Uterus (tissue), 4 donors: ENCODE data around the gene WBP2. TPM values are rescaled to one million over a fixed set of nuclear protein-coding genes. Genes with fewer than 3 reads are reported as not detected.

Experiments used
- DNase-seq, 2 donors: peaks; one replicate each; pipeline ENCODE4 v3.0.0-alpha.2; 2019 to 2020
- H3K27ac ChIP-seq, 2 donors: fragments of 200-600 bp; sonication (generic); 1 replicate in 1 of 2; 2 replicates in 1 of 2; pipeline ENCODE4 v1.5.1; 2016 to 2018
- H3K27me3 ChIP-seq, 2 donors: fragments of 200-600 bp; sonication (generic); one replicate each; pipeline ENCODE4 v1.5.1; 2018 to 2019; ENCODE audit warnings: control low read depth in 1 of 2
- H3K36me3 ChIP-seq, 2 donors: fragments of 200-600 bp; sonication (generic); one replicate each; pipeline ENCODE4 v1.5.1; 2019; ENCODE audit warnings: control low read depth in 1 of 2
- H3K4me1 ChIP-seq, 2 donors: fragments of 200-600 bp; sonication (generic); one replicate each; pipeline ENCODE4 v1.5.1; 2018 to 2019; ENCODE audit warnings: control low read depth in 1 of 2
- H3K4me3 ChIP-seq, 2 donors: fragments of 200-600 bp; sonication (generic); 1 replicate in 1 of 2; 2 replicates in 1 of 2; pipeline ENCODE4 v1.5.1; 2018 to 2019; ENCODE audit warnings: mild to moderate bottlenecking in 1 of 2
- H3K9me3 ChIP-seq, 2 donors: fragments of 200-600 bp; sonication (generic); one replicate each; pipeline ENCODE4 v1.5.1; 2019; ENCODE audit warnings: control low read depth in 1 of 2
- POLR2A ChIP-seq, 2 donors: fragments of 450-650 bp; IDR thresholded peaks; one replicate each; pipeline ENCODE4 v1.6.1; 2016; ENCODE audit warnings: antibody characterized with exemption in 2 of 2, mild to moderate bottlenecking in 1 of 2, moderate library complexity in 1 of 2
- intact Hi-C: fragments of 100-400 bp; cut with DNase I; formaldehyde crosslinking; loops from one replicate; pipeline ENCODE4 v1.15.1; 2023; ENCODE audit warnings: low total_unique reads
- total RNA-seq, 4 donors: library from RNA; depleted of rRNA in 3 of 4; stranded (reverse); fragments of >200 nt in 3 of 4; gene quantifications; one replicate each; pipeline versions ENCODE4 v1.1.0 to v1.2.4, GENCODE V29; 2014 to 2023
- TF ChIP-seq, protein P1 (sequence below), 4 experiments: fragments of 200-600 bp in 2 of 4; fragments of 450-650 bp in 2 of 4; sonication (generic) in 2 of 4; IDR thresholded peaks; one replicate each; pipeline ENCODE4 v1.5.1; 2016 to 2019; ENCODE audit warnings: antibody characterized with exemption in 4 of 4, mild to moderate bottlenecking in 2 of 4, moderate library complexity in 1 of 4
- donor health status: DM: yes; HTN: yes; CAD: no.

Gene WBP2
- total RNA-seq, 4 donors from 2014 or later = 19.7 to 115 (median 34.5) TPM

DNA sequence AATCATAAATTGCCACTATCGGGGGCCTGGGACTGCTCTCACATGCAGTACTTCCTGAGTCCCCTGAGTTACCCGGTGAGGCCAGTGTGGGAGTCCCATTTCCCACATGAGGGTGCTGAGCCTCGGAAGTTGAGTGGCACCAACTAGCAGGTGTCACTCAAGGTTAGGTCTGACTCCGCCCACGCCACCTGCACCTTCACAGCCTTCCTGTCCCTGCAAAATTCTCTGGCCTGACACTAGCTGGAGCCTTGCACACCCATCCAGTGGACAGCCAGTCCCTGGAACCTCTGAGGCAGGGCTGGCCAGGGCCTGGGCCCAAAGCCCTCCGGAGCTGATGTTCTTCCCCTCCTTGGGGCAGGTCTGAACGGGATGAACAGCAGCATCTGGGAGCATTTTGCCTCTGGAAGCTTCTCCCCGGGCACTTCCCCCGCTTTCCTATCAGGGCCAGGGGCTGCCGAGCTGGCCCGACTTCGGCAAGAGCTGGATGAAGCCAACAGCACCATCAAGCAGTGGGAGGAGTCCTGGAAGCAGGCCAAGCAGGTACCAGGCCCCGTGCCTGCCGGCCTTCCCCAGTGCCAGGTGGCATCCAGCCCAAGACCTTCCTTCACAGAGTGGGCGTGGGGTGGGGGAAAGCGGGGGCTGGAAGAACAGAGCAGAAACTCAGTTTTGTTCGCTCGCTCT lies 32.9 kb downstream of the WBP2 start:
- H3K27me3 ChIP-seq = no peaks in the 10 kb centered on the region
- no peaks in the 10 kb centered on the region for H3K36me3 ChIP-seq
- H3K4me1 ChIP-seq = peaks cover 0 to 5% of the 10 kb centered on the region in 2 donors
- DNase-seq = peak; percentile 47 to 57
- no peak overlapping the region for H3K4me3 ChIP-seq
- H3K27ac ChIP-seq = peak overlapping the region; percentile 29 to 35
- TF ChIP-seq, protein P1, sequence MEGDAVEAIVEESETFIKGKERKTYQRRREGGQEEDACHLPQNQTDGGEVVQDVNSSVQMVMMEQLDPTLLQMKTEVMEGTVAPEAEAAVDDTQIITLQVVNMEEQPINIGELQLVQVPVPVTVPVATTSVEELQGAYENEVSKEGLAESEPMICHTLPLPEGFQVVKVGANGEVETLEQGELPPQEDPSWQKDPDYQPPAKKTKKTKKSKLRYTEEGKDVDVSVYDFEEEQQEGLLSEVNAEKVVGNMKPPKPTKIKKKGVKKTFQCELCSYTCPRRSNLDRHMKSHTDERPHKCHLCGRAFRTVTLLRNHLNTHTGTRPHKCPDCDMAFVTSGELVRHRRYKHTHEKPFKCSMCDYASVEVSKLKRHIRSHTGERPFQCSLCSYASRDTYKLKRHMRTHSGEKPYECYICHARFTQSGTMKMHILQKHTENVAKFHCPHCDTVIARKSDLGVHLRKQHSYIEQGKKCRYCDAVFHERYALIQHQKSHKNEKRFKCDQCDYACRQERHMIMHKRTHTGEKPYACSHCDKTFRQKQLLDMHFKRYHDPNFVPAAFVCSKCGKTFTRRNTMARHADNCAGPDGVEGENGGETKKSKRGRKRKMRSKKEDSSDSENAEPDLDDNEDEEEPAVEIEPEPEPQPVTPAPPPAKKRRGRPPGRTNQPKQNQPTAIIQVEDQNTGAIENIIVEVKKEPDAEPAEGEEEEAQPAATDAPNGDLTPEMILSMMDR (IDR thresholded peaks at IDR 0.05) = no peak
- no peak for TF ChIP-seq POLR2A (IDR thresholded peaks at IDR 0.05)
- no peaks in the 10 kb centered on the region for H3K9me3 ChIP-seq
- intact Hi-C loops = no loop called here

DNA sequence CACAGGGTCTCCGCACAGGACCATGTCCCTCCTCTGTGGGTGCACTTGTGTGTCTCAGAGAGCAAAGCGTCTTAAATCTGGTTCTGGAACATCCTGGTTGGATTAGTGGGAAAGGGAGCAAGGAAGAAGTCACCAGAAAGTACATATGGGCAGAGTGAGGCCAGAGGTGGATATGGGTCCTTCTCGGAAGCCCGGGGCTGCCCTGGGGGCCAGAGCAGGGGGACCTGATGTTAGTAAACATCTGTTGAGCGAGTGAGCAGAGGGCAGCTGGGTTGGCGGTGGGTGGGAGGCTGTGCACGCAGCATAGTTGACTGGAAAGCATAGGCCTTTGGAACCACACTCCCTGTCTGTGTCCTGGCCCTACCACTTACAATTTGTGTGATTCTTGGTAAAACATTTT lies 33.6 kb downstream of the WBP2 start:
- H3K27ac ChIP-seq = no peak overlapping the region
- H3K9me3 ChIP-seq = no peaks in the 10 kb centered on the region
- no peak for DNase-seq
- TF ChIP-seq POLR2A (IDR thresholded peaks at IDR 0.05) = no peak
- TF ChIP-seq, protein P1 (IDR thresholded peaks at IDR 0.05) = no peak
- no peak overlapping the region for H3K4me3 ChIP-seq
- intact Hi-C loops = no loop called here
- no peaks in the 10 kb centered on the region for H3K27me3 ChIP-seq
- peaks cover 0 to 5% of the 10 kb centered on the region in 2 donors for H3K4me1 ChIP-seq
- no peaks in the 10 kb centered on the region for H3K36me3 ChIP-seq

DNA sequence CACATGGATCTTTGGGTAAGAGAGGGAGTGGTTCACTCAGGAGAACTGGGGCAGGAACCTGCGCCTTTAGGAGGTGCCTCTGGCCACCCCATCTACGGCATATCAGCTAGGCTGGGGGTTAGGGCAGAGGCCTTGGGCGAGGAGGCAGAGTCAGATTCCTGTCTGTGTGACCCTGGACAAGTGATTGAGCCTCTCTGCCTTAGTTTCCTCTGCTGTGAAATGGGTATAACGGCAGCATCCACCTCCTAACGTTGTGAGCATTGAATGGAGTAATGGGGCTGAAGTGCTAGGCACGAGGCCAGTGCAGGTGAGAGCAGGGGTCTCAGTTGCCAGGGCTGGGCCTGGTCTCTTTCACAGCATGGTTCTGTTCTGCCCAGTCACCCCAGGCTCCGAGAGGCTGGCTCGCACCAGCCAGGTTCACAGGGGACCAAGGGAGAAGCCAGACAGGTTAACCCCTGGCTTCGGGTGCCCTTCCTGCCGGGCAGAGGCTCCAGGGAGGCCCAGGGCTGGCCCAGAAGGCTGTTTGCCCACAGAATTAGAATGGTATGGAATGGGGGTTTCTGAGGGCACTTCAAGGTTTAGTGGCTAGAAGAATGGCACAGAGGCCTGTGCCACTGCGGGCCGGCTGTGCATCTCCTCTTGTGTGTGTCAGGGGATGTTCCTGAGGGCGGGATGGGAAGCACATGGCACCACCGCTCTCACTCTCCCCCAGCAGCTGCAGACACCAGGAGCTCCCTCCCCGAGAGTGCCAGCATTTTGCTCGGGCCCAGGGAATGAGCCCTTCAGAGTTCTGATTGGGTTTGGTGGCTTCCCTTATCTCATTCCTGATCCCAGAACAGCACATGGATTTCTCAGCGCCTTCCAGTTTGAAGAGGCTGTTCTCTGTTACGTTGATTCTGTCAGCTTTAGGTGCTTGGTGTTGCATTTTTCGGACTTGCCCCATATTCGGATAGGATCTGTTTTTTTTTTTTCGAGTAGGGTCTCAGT lies 34.7 kb downstream of the WBP2 start:
- H3K4me3 ChIP-seq = no peak overlapping the region
- TF ChIP-seq, protein P1 (IDR thresholded peaks at IDR 0.05) = no peak
- TF ChIP-seq POLR2A (IDR thresholded peaks at IDR 0.05) = no peak
- no peaks in the 10 kb centered on the region for H3K36me3 ChIP-seq
- no peaks in the 10 kb centered on the region for H3K27me3 ChIP-seq
- intact Hi-C loops = no loop called here
- no peaks in the 10 kb centered on the region for H3K9me3 ChIP-seq
- no peak for DNase-seq
- no peak overlapping the region for H3K27ac ChIP-seq
- H3K4me1 ChIP-seq = peaks cover 0 to 5% of the 10 kb centered on the region in 2 donors

DNA sequence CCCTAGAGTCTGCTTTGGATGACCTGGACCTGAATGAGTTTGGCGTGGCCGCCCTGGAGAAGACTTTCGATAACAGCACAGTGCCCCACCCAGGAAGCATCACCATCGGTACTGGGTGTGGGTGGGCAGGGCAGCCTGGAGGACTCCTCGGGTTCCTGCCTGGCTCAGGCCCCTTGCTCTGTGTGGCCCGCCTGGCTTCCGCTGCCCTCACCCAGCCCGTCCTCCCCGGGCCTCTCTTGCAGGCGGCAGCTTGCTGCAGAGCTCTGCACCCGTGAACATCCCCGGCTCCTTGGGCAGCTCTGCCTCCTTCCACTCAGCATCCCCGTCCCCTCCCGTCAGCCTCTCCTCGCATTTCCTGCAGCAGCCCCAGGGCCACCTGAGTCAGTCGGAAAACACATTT lies 35.5 kb downstream of the WBP2 start:
- no peak for TF ChIP-seq POLR2A (IDR thresholded peaks at IDR 0.05)
- TF ChIP-seq, protein P1 (IDR thresholded peaks at IDR 0.05) = no peak
- no peaks in the 10 kb centered on the region for H3K36me3 ChIP-seq
- H3K9me3 ChIP-seq = no peaks in the 10 kb centered on the region
- H3K27ac ChIP-seq = no peak overlapping the region
- H3K27me3 ChIP-seq = no peaks in the 10 kb centered on the region
- H3K4me3 ChIP-seq = no peak overlapping the region
- H3K4me1 ChIP-seq = peaks cover 0 to 5% of the 10 kb centered on the region in 2 donors
- DNase-seq = no peak
- intact Hi-C loops = no loop called here

DNA sequence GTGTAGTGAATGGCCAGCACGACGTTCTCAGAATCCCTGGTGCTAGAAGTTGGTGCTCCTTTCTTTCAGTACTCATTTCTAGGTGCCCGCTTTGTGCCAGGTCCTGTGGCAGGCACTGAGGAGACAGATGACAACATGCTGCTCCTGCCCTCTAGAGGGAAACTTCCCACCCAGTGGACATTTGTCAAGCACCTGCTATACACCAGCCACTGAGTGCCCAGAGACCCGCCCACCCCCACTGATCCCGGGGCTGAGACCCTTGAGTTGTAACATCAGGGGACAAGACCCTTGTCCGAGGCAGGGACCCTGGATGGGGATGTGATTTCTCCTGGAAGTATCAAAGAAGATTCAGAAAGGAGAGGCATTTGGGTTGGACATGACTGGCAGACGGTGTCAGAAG lies 36.0 kb downstream of the WBP2 start:
- no peaks in the 10 kb centered on the region for H3K27me3 ChIP-seq
- intact Hi-C loops = no loop called here
- no peak overlapping the region for H3K27ac ChIP-seq
- peaks cover 0 to 5% of the 10 kb centered on the region in 2 donors for H3K4me1 ChIP-seq
- no peak for DNase-seq
- H3K4me3 ChIP-seq = no peak overlapping the region
- H3K36me3 ChIP-seq = no peaks in the 10 kb centered on the region
- no peaks in the 10 kb centered on the region for H3K9me3 ChIP-seq
- TF ChIP-seq, protein P1 (IDR thresholded peaks at IDR 0.05) = no peak
- TF ChIP-seq POLR2A (IDR thresholded peaks at IDR 0.05) = no peak
